Inflammatory macrophage (primary cell): ENCODE measurements around the gene LBX1.
"Not testable (repeated sequence)": the region's sequence is repeated elsewhere in the genome, so short reads cannot be mapped to it uniquely, and the experiment has no call there.

Experiments used
- DNase-seq, 2 donors: peaks; one replicate each; pipeline ENCODE4 v3.0.0-alpha.2; 2020 to 2022

LBX1 gene

GRCh38 chr10:101202667-101203066 lies 26.6 kb downstream of the LBX1 start:
- DNase-seq = not testable (repeated sequence)

- DNase-seq = peak; percentile 46 to 51
These were observed 30.8 kb downstream of the LBX1 start for GRCh38 chr10:101198326-101198977.

GRCh38 chr10:101195921-101196320 lies 33.3 kb downstream of the LBX1 start:
- no peak for DNase-seq

DNA sequence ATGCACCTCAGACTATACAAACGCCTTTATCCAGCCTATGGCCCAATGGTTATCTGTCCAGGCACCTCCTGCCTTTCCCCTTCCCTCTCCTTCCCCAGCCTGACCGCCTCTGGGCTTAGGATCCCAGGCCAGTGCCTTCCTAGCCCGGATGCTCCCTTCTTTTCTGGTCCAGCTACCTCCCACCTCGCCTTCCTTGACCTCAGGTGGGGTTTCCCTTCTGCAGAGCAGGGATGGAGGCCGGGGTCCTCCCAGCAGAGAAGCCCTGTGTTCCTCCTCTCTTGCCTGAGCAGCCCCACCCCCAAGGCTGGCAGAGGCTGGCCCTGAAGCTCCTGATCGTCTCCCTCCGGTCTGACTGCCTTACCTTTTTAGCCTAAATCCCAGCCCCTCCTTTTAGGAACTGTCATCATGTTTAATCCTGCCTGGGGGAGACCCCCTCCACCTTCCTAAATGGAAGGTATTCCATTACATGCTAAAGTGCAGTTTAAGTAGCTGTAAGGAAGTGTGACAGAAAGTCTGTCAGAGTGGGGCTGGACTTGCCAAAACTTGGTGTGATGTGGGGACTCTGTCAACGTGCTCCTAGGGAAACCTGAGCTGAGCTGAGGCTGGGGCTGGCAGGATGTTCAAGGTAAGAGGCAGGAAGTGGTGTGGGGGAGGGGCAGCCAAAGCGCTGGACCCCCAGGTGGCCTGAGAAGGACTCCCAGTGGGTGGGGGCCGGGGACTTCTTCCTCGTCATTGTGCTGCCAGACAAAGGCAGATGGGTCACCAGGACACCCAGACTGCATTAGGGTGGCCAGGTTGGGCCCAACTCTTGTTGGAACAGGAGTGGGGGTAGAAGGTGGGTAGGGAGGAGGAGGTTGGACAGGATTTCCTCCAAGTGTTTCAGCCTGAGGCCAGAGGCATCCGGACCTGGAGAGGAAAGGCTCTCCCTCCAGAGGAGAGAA lies 39.5 kb downstream of the LBX1 start:
- no peak for DNase-seq

DNA sequence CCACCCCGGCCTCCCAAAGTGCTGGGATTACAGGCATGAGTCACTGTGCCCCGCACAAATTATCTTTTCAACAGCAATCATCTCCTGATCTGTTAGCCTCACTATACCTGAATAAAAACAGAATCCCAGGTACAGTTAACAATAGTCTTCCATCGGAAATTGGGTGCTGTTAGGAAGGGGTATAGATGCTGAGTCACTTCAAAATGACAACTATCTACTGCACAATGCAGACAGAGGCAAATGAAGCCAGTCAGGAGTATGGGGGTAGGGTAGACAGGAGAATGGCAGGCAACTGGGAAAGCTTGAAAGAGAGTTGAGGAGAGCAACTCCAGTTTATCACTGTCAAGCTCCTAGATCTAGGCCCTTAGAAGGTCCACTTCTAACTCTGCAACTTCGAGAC lies 40.3 kb downstream of the LBX1 start:
- DNase-seq = no peak

DNA sequence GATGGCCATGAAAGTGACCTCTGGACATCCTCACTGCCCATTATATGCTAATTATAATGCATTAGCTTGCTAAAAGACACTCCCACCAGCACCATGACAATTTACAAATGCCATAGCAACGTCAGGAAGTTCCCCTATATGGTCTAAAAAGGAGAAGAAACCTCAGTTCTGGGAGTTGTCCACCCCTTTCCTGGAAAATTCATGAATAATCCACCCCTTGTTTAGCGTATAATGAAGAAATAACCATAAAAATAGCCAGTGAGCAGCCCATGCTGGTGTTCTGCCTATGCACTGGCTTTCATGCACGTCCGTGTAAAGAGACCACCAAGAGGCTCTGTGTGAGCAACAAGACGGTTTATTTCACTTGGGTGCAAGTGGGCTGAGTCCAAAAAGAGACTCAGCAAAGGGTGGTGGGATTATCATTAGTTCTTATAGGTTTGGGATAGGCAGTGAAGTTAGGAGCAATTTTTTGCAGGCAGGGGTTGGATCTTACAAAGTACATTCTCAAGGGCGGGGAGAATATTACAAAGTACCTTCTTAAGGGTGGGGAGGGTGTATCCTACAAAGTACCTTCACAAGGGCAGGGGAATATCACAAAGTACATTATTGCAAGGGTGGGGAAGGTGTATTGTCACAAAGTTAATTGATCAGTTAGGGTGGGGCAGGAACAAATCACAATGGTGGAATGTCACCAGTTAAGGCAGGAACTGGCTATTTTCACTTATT lies 45.6 kb downstream of the LBX1 start:
- DNase-seq = peak; percentile 36 to 52

DNA sequence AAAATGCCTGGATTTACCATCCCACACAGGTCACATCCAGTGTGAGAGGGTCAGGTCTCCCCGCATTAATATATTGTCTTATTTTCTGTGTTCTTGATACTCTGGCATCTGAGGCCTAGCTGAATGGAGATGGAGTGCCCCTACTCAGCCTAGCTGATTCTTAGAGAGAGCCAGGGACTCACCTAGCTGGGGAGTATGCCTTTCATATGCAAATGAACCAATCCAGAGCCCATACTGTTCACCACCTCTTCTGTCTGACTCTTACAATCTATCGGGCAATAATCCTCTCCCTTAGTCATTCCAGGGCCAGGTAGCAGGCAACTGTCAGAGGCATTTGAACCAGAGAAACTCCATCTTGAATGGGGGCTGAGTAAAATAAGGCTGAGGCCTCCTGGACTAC lies 46.3 kb downstream of the LBX1 start:
- no peak for DNase-seq
